Heart left ventricle (tissue), 13 donors: ENCODE measurements around the gene CAMK2D.

Source experiments
- POLR2A ChIP-seq, 2 donors: fragments of 450-650 bp; IDR thresholded peaks; one replicate each; pipeline ENCODE4 v1.6.1; 2017; ENCODE audit warnings: antibody characterized with exemption in 2 of 2, mild to moderate bottlenecking in 2 of 2, moderate library complexity in 2 of 2
- TF ChIP-seq, protein P1 (sequence below), 12 donors: fragments of 200-600 bp; sonication (generic) in 4 of 12; IDR thresholded peaks; one replicate each; pipeline versions ENCODE4 v1.5.0 to v1.8.0; 2018 to 2022; ENCODE audit warnings: antibody characterized with exemption in 12 of 12, mild to moderate bottlenecking in 5 of 12
- donor health status: ischemic (EF 13 %, LVEDD 7.1; RV severe dilation, severe dysfunction).
- donor health status: DM: no; HTN: yes; CAD: no.
- donor health status: DM: no; HTN: no; CAD: no.
- donor health status: ischemic (EF 25% LVEDD 6.9; RV normal size, moderate dysfunction).
- donor health status: ischemic (EF 25% LVEDD 5.7; RV mildly dilated, moderate dysfunction).
- donor health status: ischemic (EF 35%, LVEDD 5.7; RV mildly dilated, moderate dysfunction).
- donor health status: nonischemic (EF 11% LVEDD 7.7; RV severe dilation, severe dysfunction).
- donor health status: DM: yes; HTN: yes; CAD: no.
- donor health status: PGD.
- donor health status: ischemic (EF 29% LVEDD 5.4; RV normal size, mild dysfunction).
- donor health status: nonischemic (EF 23%, LVEDD 6.1; RV moderate dilation, normal function).

DNA sequence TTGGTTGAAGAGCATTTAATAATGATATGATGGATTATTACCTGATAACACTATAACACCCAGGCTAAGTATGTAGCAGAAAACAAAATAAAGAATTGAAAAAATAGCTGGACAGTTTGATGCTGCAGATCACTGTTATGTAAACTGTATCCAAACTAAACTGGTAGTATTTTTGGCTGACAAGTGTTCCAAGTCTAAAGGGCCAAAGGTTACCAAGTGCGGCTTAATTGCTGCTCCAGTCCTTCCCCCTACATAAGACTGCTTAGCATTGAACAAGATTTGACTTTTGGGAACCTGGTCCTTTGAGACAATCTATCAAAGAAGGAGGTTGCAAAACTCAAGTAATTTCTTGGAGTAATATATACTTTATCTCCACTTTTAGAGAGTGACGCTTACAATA lies 249.6 kb downstream of the CAMK2D start:
- TF ChIP-seq, protein P1, sequence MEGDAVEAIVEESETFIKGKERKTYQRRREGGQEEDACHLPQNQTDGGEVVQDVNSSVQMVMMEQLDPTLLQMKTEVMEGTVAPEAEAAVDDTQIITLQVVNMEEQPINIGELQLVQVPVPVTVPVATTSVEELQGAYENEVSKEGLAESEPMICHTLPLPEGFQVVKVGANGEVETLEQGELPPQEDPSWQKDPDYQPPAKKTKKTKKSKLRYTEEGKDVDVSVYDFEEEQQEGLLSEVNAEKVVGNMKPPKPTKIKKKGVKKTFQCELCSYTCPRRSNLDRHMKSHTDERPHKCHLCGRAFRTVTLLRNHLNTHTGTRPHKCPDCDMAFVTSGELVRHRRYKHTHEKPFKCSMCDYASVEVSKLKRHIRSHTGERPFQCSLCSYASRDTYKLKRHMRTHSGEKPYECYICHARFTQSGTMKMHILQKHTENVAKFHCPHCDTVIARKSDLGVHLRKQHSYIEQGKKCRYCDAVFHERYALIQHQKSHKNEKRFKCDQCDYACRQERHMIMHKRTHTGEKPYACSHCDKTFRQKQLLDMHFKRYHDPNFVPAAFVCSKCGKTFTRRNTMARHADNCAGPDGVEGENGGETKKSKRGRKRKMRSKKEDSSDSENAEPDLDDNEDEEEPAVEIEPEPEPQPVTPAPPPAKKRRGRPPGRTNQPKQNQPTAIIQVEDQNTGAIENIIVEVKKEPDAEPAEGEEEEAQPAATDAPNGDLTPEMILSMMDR (IDR thresholded peaks at IDR 0.05), result no peak
- no peak for TF ChIP-seq POLR2A (IDR thresholded peaks at IDR 0.05)
